K562 (cell line): ENCODE data around the gene RRM2. TPM values are rescaled to one million over a fixed set of nuclear protein-coding genes. Genes with fewer than 3 reads are reported as not detected.

ENCODE experiments used
- ATAC-seq: fragments of 200-7000 bp; cut with Tn5 transposase; 3 replicates; pipeline ENCODE4 v1.9.1; 2020; ENCODE audit warnings: moderate library complexity
- BruUV-seq: library from RNA; stranded (reverse); fragments of 400-500 nt; replicated peaks from 2 replicates; lab custom pipeline; 2021; lab: Mats Ljungman, UMichigan
- CTCF ChIA-PET: fragments of 300-600 bp; formaldehyde crosslinking; extraction: SDS; loops from one replicate; lab custom pipeline; 2021; ENCODE audit warnings: low intra/inter-chr PET ratio; lab: Yijun Ruan, JAX
- POLR2A ChIA-PET: fragments of 300-600, 350-650 bp; sonication (Branson Sonifier 250); formaldehyde crosslinking; extraction: SDS; loops from one replicate; lab custom pipeline; 2021; ENCODE audit warnings: antibody characterized with exemption, inconsistent platforms; lab: Yijun Ruan, JAX
- DNase-seq, 4 experiments: peaks; one replicate each; pipeline versions ENCODE4 v3.0.0 to v3.0.0-alpha.2; 2011 to 2018; ENCODE audit warnings: low spot score in 3 of 4, mixed read lengths in 3 of 4; ENCODE audit errors: extremely low read depth in 1 of 4
- FAIRE-seq: peaks from 2 replicates; lab custom pipeline; 2011; peaks lifted over from hg19 to GRCh38; lab: Jason Lieb, UNC
- H2AFZ ChIP-seq: 2 replicates; pipeline ENCODE4 v1.6.0; 2011; ENCODE audit warnings: low read depth, low read length, control low read depth, inconsistent platforms
- H3K27ac ChIP-seq: fragments of 200-600 bp; 3 replicates; pipeline ENCODE4 v1.8.0; 2011; ENCODE audit warnings: low read depth, mild to moderate bottlenecking, control low read depth, inconsistent platforms, low read length, moderate library complexity, mixed read lengths; ENCODE audit errors: extremely low read depth
- H3K27me3 ChIP-seq, 2 experiments: fragments of 300-600 bp in 1 of 2; 2 replicates in 1 of 2; 3 replicates in 1 of 2; pipeline versions ENCODE4 v1.6.0 to v1.8.0; 2011; ENCODE audit warnings: inconsistent platforms in 2 of 2, low read length in 2 of 2, mild to moderate bottlenecking in 1 of 2, mixed read lengths in 1 of 2, moderate library complexity in 1 of 2; ENCODE audit not compliant: control insufficient read depth in 2 of 2, insufficient read depth in 2 of 2
- H3K36me3 ChIP-seq: fragments of 300-600 bp; 3 replicates; pipeline ENCODE4 v1.8.0; 2011; ENCODE audit warnings: mild to moderate bottlenecking, low read length, inconsistent platforms; ENCODE audit not compliant: control insufficient read depth, insufficient read depth
- H3K4me1 ChIP-seq, 2 experiments: fragments of 200-600 bp in 1 of 2; replicated peaks in 1 of 2; 2 replicates in 1 of 2; 3 replicates in 1 of 2; pipeline versions ENCODE4 v1.5.1 to v1.8.0; 2011; ENCODE audit warnings: inconsistent platforms in 2 of 2, low read length in 2 of 2, mild to moderate bottlenecking in 1 of 2, mixed read lengths in 1 of 2, moderate library complexity in 1 of 2; ENCODE audit not compliant: control insufficient read depth in 2 of 2, insufficient read depth in 2 of 2
- H3K4me2 ChIP-seq: 2 replicates; pipeline ENCODE4 v1.6.1; 2011; ENCODE audit warnings: low read length, control low read depth, inconsistent platforms, mixed read lengths; ENCODE audit not compliant: insufficient read depth
- H3K4me3 ChIP-seq: fragments of 200-600 bp; sonication (generic), shearing (Covaris generic); 2 replicates; pipeline ENCODE4 v1.5.1; 2016; ENCODE audit warnings: control low read depth, inconsistent platforms
- H3K79me2 ChIP-seq: fragments of 200-600 bp; 3 replicates; pipeline ENCODE4 v1.8.0; 2011; ENCODE audit warnings: low read length, inconsistent platforms; ENCODE audit not compliant: control insufficient read depth, insufficient read depth
- H3K9ac ChIP-seq, 2 experiments: 2 replicates each; pipeline versions ENCODE4 v1.6.0 to v1.6.1; 2011; ENCODE audit warnings: low read depth in 2 of 2, low read length in 2 of 2, control low read depth in 1 of 2, inconsistent platforms in 1 of 2, mild to moderate bottlenecking in 1 of 2, mixed read lengths in 1 of 2; ENCODE audit not compliant: insufficient read depth in 1 of 2
- H3K9me1 ChIP-seq: one replicate; pipeline ENCODE4 v1.6.0; 2011; ENCODE audit warnings: inconsistent platforms, mild to moderate bottlenecking, low read length, moderate library complexity; ENCODE audit not compliant: control insufficient read depth, insufficient read depth
- H3K9me3 ChIP-seq: replicated peaks from 2 replicates; pipeline ENCODE4 v1.5.1; 2011; ENCODE audit warnings: low read depth, low read length, inconsistent platforms; ENCODE audit not compliant: control insufficient read depth, insufficient read depth
- H4K20me1 ChIP-seq: replicated peaks from 2 replicates; pipeline ENCODE4 v1.6.1; 2011; ENCODE audit warnings: low read length, inconsistent platforms, mixed read lengths; ENCODE audit not compliant: control insufficient read depth, insufficient read depth
- CBX2 ChIP-seq: fragments of 200-600 bp; sonication (generic); IDR thresholded peaks from one replicate; pipeline ENCODE4 v1.6.1; 2012; ENCODE audit warnings: mild to moderate bottlenecking, low read length, inconsistent platforms; ENCODE audit not compliant: insufficient read depth, poor library complexity, severe bottlenecking
- CC2D1A ChIP-seq: fragments of 450-650 bp; IDR thresholded peaks from 2 replicates; pipeline ENCODE4 v1.6.1; 2017; ENCODE audit warnings: mild to moderate bottlenecking
- E2F5 ChIP-seq: sonication (generic); formaldehyde crosslinking; IDR thresholded peaks from 2 replicates; pipeline ENCODE4 v1.8.0; 2022; ENCODE audit warnings: mild to moderate bottlenecking, missing genetic modification reagents
- L3MBTL2 ChIP-seq: fragments of 450-650 bp; IDR thresholded peaks from 2 replicates; pipeline ENCODE4 v1.6.1; 2016; ENCODE audit warnings: mild to moderate bottlenecking, moderate library complexity
- LARP7 ChIP-seq: fragments of 450-650 bp; IDR thresholded peaks from 2 replicates; pipeline ENCODE4 v1.6.1; 2016
- POLR2G ChIP-seq: fragments of 200-400 bp; formaldehyde crosslinking; IDR thresholded peaks from 2 replicates; pipeline ENCODE4 v1.6.1; 2017; ENCODE audit warnings: low read depth, mild to moderate bottlenecking, antibody characterized with exemption, low read length, moderate library complexity
- PRMT5 ChIP-seq: sonication (generic); formaldehyde crosslinking; IDR thresholded peaks from 2 replicates; pipeline ENCODE4 v1.5.0; 2020; ENCODE audit warnings: missing genetic modification reagents
- RFX5 ChIP-seq: IDR thresholded peaks from 2 replicates; pipeline ENCODE4 v1.6.1; 2011; ENCODE audit warnings: low read depth, mild to moderate bottlenecking, improper control_type of control experiment, low read length
- TAF9B ChIP-seq: fragments of 450-650 bp; IDR thresholded peaks from 2 replicates; pipeline ENCODE4 v1.6.1; 2018; ENCODE audit warnings: mild to moderate bottlenecking; ENCODE audit not compliant: partially characterized antibody
- TCFL5 ChIP-seq: fragments of 250-450 bp; sonication (Bioruptor Pico); conservative IDR thresholded peaks from 2 replicates; pipeline ENCODE4 v1.6.1; 2021; ENCODE audit warnings: mild to moderate bottlenecking, moderate library complexity, matching md5 sums
- TFAM ChIP-seq: fragments of 250-450 bp; sonication (Bioruptor Pico); conservative IDR thresholded peaks from 2 replicates; pipeline ENCODE4 v1.5.0; 2021; ENCODE audit warnings: mild to moderate bottlenecking, moderate library complexity
- THAP12 ChIP-seq: fragments of 250-450 bp; sonication (Bioruptor Pico); IDR thresholded peaks from 2 replicates; pipeline ENCODE4 v1.9.0; 2021; ENCODE audit warnings: mild to moderate bottlenecking, inconsistent platforms
- ZNF3 ChIP-seq: fragments of 250-450 bp; sonication (Bioruptor Pico); IDR thresholded peaks from 2 replicates; pipeline ENCODE4 v1.5.0; 2021; ENCODE audit warnings: mild to moderate bottlenecking, moderate library complexity
- ZNF766 ChIP-seq: fragments of 200-800 bp; sonication (Bioruptor generic); conservative IDR thresholded peaks from 2 replicates; pipeline ENCODE4 v1.6.1; 2016; ENCODE audit warnings: missing genetic modification characterization, missing compliant biosample characterization
- WGBS: fragments of 100-300 bp; shearing (Covaris generic); methylation state at CpG from one replicate; pipeline ENCODE4 v1.1.6; 2016; ENCODE audit warnings: low coverage, mixed read lengths; ENCODE audit not compliant: insufficient coverage; ENCODE audit errors: missing lambda C conversion rate; 5-methylcytosine and 5-hydroxymethylcytosine counted together
- in situ Hi-C: fragments of 300-500 bp; cut with MboI; formaldehyde crosslinking; loops from 4 replicates; pipeline ENCODE4 v1.15.0; 2018; ENCODE audit warnings: inconsistent platforms, mixed read lengths
- intact Hi-C: fragments of 100-400 bp; cut with micrococcal nuclease; formaldehyde crosslinking; loops from 2 replicates; pipeline ENCODE4 v1.14.2; 2022
- polyA plus RNA-seq, 8 experiments: library from polyadenylated mRNA; depleted of rRNA in 4 of 8; stranded (reverse) in 5 of 8; unstranded in 3 of 8; fragments of >200 nt; fragmentation: Nextera tagmentation in 2 of 8; fragmentation: Illumina TruSeq in 1 of 8; extraction: Ambion mirVana in 2 of 8; extraction: Trizol in 1 of 8; gene quantifications; 2 replicates each; pipeline versions ENCODE4 v1.2.1 to v1.2.3, GENCODE V29; 2011 to 2014; ENCODE audit warnings: inconsistent platforms in 1 of 8, missing spikeins in 1 of 8
- total RNA-seq, 7 experiments: library from RNA; depleted of rRNA in 6 of 7; stranded (reverse); fragments of >200 nt in 6 of 7; fragmentation: Illumina TruSeq in 2 of 7; extraction: Trizol in 2 of 7; gene quantifications; 2 replicates each; pipeline versions ENCODE4 v1.2.1 to v1.2.3, GENCODE V29; 2011 to 2021; ENCODE audit warnings: low replicate concordance in 1 of 7

The RRM2 gene
- total and polyA plus RNA-seq, 9 of the 15 experiments (the other 6 are each of a cell fraction or from before 2014, with no cell fraction given) = 50.1 to 244 (median 128) TPM

DNA sequence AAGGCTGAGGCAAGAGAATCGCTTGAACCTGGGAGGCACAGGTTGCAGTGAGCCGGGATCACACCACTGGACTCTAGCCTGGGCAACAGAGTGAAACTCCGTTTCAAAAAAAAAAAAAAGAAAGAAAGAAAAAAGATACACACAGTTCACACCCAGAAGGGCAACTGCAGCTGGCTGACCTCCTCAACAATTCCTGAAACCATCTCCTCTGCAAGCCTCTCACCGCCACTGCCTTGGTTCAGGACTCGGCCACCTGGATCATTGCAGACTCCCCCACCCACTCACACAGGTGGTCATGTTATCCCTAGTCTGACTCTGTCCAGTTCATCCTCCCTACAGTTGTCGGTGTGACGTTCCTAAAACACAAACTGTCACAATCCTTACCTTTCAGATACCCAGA lies 44.5 kb upstream of the RRM2 start:
- Histone ChIP-seq H3K4me3 (no peak overlapping the region), H3K4me1 (peaks cover 2 to 21% of the 10 kb centered on the region in 2 experiments; a peak in 3 of 5 replicates), H3K79me2 (no peaks in the 10 kb centered on the region), H3K27ac (no peak overlapping the region), H3K9me3 (no peaks in the 10 kb centered on the region), H4K20me1 (0 out of 2 replicates have a peak, but pooled peaks cover 7% of the 10 kb centered on the region), H3K27me3 (peaks cover 54 to 66% of the 10 kb centered on the region in 2 experiments), H3K36me3 (no peaks in the 10 kb centered on the region), H3K4me2 (no peak overlapping the region), H2AFZ (no peak overlapping the region), H3K9me1 (no peaks in the 10 kb centered on the region), H3K9ac (no peak overlapping the region)
- intact Hi-C loops = no loop called here
- ATAC-seq (no peak), DNase-seq (no peak), FAIRE-seq (no peak)
- BruUV-seq = no TSS peak
- POLR2A ChIA-PET = interaction anchor here (0.7 to 1.1 kb wide), 3 partner anchors 9 to 370 kb away, joined by 3 to 4 read pairs (median 3); partner anchors contain the start of gene ODC1
- CTCF ChIA-PET = no interaction called here
- in situ Hi-C loops = no loop called here
- WGBS = 7% methylated on average over 7 of the region's 7 CpGs
- TF ChIP-seq RFX5 (no peak), ZNF766 (CRISPR knock-in tag) (no peak), THAP12 (CRISPR knock-in tag) (no peak), TAF9B (no peak), TFAM (CRISPR knock-in tag) (no peak), L3MBTL2 (no peak), PRMT5 (CRISPR knock-in tag) (no peak), CC2D1A (no peak), ZNF3 (CRISPR knock-in tag) (no peak), CBX2 (no peak), POLR2G (no peak), E2F5 (CRISPR knock-in tag) (no peak), TCFL5 (no peak), LARP7 (no peak)
